ENCODE data around the gene ZKSCAN3. TPM values are rescaled to one million over a fixed set of nuclear protein-coding genes. Genes with fewer than 3 reads are reported as not detected.

The ZKSCAN3 gene
- total RNA-seq, 2 donors from 2014 or later = 1.3 to 1.6 TPM

DNA sequence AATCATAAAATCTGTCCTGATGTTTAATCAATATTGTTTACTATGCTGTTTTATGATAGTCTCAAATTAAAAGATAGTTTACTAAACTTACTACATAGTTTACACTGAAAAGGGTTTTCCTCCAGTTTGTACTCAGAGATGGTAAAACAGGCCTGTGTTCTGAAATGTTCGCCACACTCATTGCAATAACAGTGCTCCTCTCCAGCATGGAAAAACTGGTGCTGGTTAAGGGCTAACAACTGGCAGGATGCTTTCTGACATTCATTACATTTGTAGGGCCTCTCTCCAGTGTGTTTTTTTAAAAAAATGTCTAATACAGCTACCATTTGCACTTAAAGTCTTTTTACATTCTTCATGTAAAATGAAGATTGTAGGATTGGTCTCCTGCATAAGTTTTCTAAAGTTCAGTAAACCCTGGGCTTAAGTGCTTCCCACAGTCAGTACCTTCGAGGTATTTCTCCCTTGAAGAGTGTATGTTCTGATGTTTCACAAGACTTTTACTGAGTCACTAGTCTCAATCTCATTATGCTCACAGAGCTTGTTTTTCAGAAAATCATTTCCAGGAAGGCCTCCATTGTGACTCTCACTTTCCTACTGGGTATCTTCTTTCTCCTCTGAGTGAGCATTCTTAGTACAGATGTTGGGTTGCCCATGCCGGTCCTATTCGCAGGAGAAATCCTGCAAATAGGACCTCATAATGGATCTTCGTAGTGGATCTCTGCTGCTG is 58.5 kb downstream of the ZKSCAN3 start:
- H3K9me3 ChIP-seq = no peaks in the 10 kb centered on the region
- H3K4me1 ChIP-seq = no peaks in the 10 kb centered on the region
- H3K27me3 ChIP-seq = no peaks in the 10 kb centered on the region
- WGBS, 2 donors = 69 to 78% methylated on average over 5 of the region's 5 CpGs
- H3K27ac ChIP-seq = no peak overlapping the region
- H3K36me3 ChIP-seq (replicated peaks in 1 of 2; ENCODE audit: insufficient read depth in 1 of 2, low read depth in 2 of 2) = no peaks in the 10 kb centered on the region
- ATAC-seq = no peak
- DNase-seq = no peak
- H3K4me3 ChIP-seq = no peak overlapping the region
- TF ChIP-seq, protein P1, sequence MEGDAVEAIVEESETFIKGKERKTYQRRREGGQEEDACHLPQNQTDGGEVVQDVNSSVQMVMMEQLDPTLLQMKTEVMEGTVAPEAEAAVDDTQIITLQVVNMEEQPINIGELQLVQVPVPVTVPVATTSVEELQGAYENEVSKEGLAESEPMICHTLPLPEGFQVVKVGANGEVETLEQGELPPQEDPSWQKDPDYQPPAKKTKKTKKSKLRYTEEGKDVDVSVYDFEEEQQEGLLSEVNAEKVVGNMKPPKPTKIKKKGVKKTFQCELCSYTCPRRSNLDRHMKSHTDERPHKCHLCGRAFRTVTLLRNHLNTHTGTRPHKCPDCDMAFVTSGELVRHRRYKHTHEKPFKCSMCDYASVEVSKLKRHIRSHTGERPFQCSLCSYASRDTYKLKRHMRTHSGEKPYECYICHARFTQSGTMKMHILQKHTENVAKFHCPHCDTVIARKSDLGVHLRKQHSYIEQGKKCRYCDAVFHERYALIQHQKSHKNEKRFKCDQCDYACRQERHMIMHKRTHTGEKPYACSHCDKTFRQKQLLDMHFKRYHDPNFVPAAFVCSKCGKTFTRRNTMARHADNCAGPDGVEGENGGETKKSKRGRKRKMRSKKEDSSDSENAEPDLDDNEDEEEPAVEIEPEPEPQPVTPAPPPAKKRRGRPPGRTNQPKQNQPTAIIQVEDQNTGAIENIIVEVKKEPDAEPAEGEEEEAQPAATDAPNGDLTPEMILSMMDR (IDR thresholded peaks at IDR 0.05) = no peak
- TF ChIP-seq POLR2A (IDR thresholded peaks at IDR 0.05) = no peak
- intact Hi-C loops (cut with DNase I) = no loop called here

GRCh38 chr6:28410767-28411166 is 61.0 kb downstream of the ZKSCAN3 start:
- no peaks in the 10 kb centered on the region for H3K27me3 ChIP-seq
- intact Hi-C loops (cut with DNase I) = no loop called here
- H3K4me1 ChIP-seq = no peaks in the 10 kb centered on the region
- no peak overlapping the region for H3K4me3 ChIP-seq
- H3K9me3 ChIP-seq = no peaks in the 10 kb centered on the region
- no peak for ATAC-seq
- H3K27ac ChIP-seq = no peak overlapping the region
- 83 to 92% methylated on average over 2 of the region's 2 CpGs for WGBS, 2 donors
- no peaks in the 10 kb centered on the region for H3K36me3 ChIP-seq (replicated peaks in 1 of 2; ENCODE audit: insufficient read depth in 1 of 2, low read depth in 2 of 2)
- no peak for DNase-seq
- TF ChIP-seq POLR2A (IDR thresholded peaks at IDR 0.05) = no peak
- TF ChIP-seq, protein P1 (IDR thresholded peaks at IDR 0.05) = no peak

DNA sequence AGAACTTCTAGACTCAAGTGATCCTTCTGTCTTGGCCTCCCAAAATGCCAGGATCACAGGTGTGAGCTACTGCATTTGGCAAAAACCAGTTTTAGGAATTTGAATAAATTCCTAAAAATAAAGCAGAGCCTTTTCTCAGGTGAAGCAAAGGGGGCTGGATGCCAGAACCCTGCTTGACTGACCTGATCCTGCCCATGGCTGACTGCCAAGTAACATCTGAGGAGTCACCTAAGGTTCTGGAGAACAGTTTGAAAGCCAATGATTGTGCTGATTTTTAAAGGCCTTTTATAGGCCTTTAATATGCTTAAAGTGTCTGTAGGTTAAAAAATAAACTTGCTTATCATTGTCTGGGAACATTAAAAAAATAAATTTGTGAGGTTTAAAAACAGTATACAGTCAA is 63.9 kb downstream of the ZKSCAN3 start:
- H3K4me1 ChIP-seq = no peaks in the 10 kb centered on the region
- TF ChIP-seq POLR2A (IDR thresholded peaks at IDR 0.05) = no peak
- H3K9me3 ChIP-seq = no peaks in the 10 kb centered on the region
- no peak overlapping the region for H3K27ac ChIP-seq
- intact Hi-C loops (cut with DNase I) = no loop called here
- H3K4me3 ChIP-seq = no peak overlapping the region
- H3K27me3 ChIP-seq = no peaks in the 10 kb centered on the region
- no peak for DNase-seq
- no peak for ATAC-seq
- no peaks in the 10 kb centered on the region for H3K36me3 ChIP-seq (replicated peaks in 1 of 2; ENCODE audit: insufficient read depth in 1 of 2, low read depth in 2 of 2)

Small RNA genes within 50 kb of the gene (small RNA-seq; reads per million reads assigned to genes)
- gene AL021997.1 (not detected), gene AL021997.2 (not detected), gene RNU2-45P (not detected)

Other genes with a start within 250 kb of the ZKSCAN3 start
- gene ZSCAN16, start 225.3 kb upstream of the ZKSCAN3 start, total RNA-seq = 1 to 10 TPM; 1.3 to 5.9 TPM
- gene ZKSCAN8, start 208.1 kb upstream of the ZKSCAN3 start, total RNA-seq = 10 to 100 TPM; 12.5 to 14.8 TPM
- 10 to 100 TPM in 1 of 2 donors, 1 to 10 TPM in 1; 9.1 to 10.9 TPM for gene ZSCAN9, start 124.7 kb upstream of the ZKSCAN3 start, total RNA-seq
- gene ZKSCAN4, start 97.7 kb upstream of the ZKSCAN3 start, total RNA-seq = 1 to 10 TPM; 2.3 to 2.6 TPM
- gene NKAPL, start 90.7 kb upstream of the ZKSCAN3 start, total RNA-seq = under 1 TPM in 1 of 2 donors, not detected in 1; 0.52 TPM
- 10 to 100 TPM in 1 of 2 donors, 1 to 10 TPM in 1; 8.2 to 22.8 TPM for gene ZSCAN26, start 82.8 kb upstream of the ZKSCAN3 start, total RNA-seq
- 1 to 10 TPM in 1 of 2 donors, under 1 TPM in 1; 0.66 to 2.3 TPM for gene PGBD1, start 68.4 kb upstream of the ZKSCAN3 start, total RNA-seq
- gene ZSCAN31, start 13.8 kb upstream of the ZKSCAN3 start, total RNA-seq = 10 to 100 TPM; 14.0 to 26.4 TPM
- gene ZSCAN12, start 49.8 kb downstream of the ZKSCAN3 start, total RNA-seq = 1 to 10 TPM; 3.0 to 4.9 TPM
- gene ZSCAN23, start 93.5 kb downstream of the ZKSCAN3 start, total RNA-seq = 1 to 10 TPM; 2.3 to 8.3 TPM
- gene GPX6, start 165.8 kb downstream of the ZKSCAN3 start, total RNA-seq = not detected
- not detected for gene GPX5, start 175.9 kb downstream of the ZKSCAN3 start, total RNA-seq

Measured in body of pancreas (tissue), 4 donors.